HepG2 (cell line): ENCODE data around the gene AHCYL1. TPM values are rescaled to one million over a fixed set of nuclear protein-coding genes. Genes with fewer than 3 reads are reported as not detected.

Source experiments
- SMC3 ChIP-seq: IDR thresholded peaks from 2 replicates; pipeline ENCODE4 v1.6.1; 2011; ENCODE audit warnings: low read length, improper control_type of control experiment
- STAT5B ChIP-seq: sonication (generic); formaldehyde crosslinking; IDR thresholded peaks from 2 replicates; pipeline ENCODE4 v1.4.0; 2020; ENCODE audit warnings: missing genetic modification reagents
- ZNF317 ChIP-seq: sonication (generic); formaldehyde crosslinking; IDR thresholded peaks from 2 replicates; pipeline ENCODE4 v1.5.0; 2020; ENCODE audit warnings: mild to moderate bottlenecking, missing genetic modification reagents
- ZNF747 ChIP-seq: sonication (generic); formaldehyde crosslinking; IDR thresholded peaks from 2 replicates; pipeline ENCODE4 v1.8.1; 2023; ENCODE audit warnings: missing genetic modification reagents, mild to moderate bottlenecking, borderline replicate concordance
- ZSCAN29 ChIP-seq: sonication (generic); formaldehyde crosslinking; conservative IDR thresholded peaks from 2 replicates; pipeline ENCODE4 v1.4.0; 2020; ENCODE audit warnings: mild to moderate bottlenecking, missing genetic modification reagents
- polyA plus RNA-seq, 8 experiments: library from polyadenylated mRNA; depleted of rRNA in 3 of 8; stranded (reverse) in 7 of 8; unstranded in 1 of 8; fragments of >200 nt; fragmentation: Illumina TruSeq in 4 of 8; extraction: Trizol in 4 of 8; gene quantifications; 2 replicates each; pipeline versions ENCODE4 v1.2.1 to v1.2.3, GENCODE V29; 2011 to 2016; ENCODE audit warnings: low read depth in 4 of 8, missing spikeins in 1 of 8, mixed read lengths in 1 of 8; ENCODE audit not compliant: insufficient read depth in 1 of 8
- total RNA-seq, 5 experiments: library from RNA; depleted of rRNA; stranded (reverse); fragments of >200 nt; fragmentation: Illumina TruSeq; extraction: Trizol; gene quantifications; 2 replicates each; pipeline ENCODE4 v1.2.3, GENCODE V29; 2016; ENCODE audit warnings: low read depth in 1 of 5
- TF ChIP-seq, protein P1 (sequence below): sonication (generic); formaldehyde crosslinking; conservative IDR thresholded peaks from 2 replicates; pipeline ENCODE4 v1.4.0; 2020; ENCODE audit warnings: missing genetic modification reagents
- TF ChIP-seq, protein P2 (sequence below): sonication (generic); formaldehyde crosslinking; IDR thresholded peaks from 2 replicates; pipeline ENCODE4 v1.4.0; 2020; ENCODE audit warnings: low read depth, mild to moderate bottlenecking, missing genetic modification reagents
- TF ChIP-seq, protein P3 (sequence below): sonication (generic); formaldehyde crosslinking; conservative IDR thresholded peaks from 2 replicates; pipeline ENCODE4 v1.8.0; 2022; ENCODE audit warnings: low read depth, missing genetic modification reagents
- TF ChIP-seq, protein P4 (sequence below): sonication (generic); formaldehyde crosslinking; IDR thresholded peaks from 2 replicates; pipeline ENCODE4 v1.5.0; 2020; ENCODE audit warnings: mild to moderate bottlenecking, missing genetic modification reagents, borderline replicate concordance
- TF ChIP-seq, protein P5 (sequence below): sonication (generic); formaldehyde crosslinking; IDR thresholded peaks from 2 replicates; pipeline ENCODE4 v1.8.1; 2023; ENCODE audit warnings: mild to moderate bottlenecking, missing genetic modification reagents, borderline replicate concordance
- TF ChIP-seq, protein P6 (sequence below): sonication (generic); formaldehyde crosslinking; conservative IDR thresholded peaks from 2 replicates; pipeline ENCODE4 v1.4.0; 2020; ENCODE audit warnings: mild to moderate bottlenecking, missing genetic modification reagents, moderate library complexity
- TF ChIP-seq, protein P7 (sequence below): sonication (generic); formaldehyde crosslinking; IDR thresholded peaks from 2 replicates; pipeline ENCODE4 v1.4.0; 2020; ENCODE audit warnings: mild to moderate bottlenecking, low read depth, missing genetic modification reagents

AHCYL1 gene
- total and polyA plus RNA-seq, 2 of the 13 experiments (the other 11 are each of a cell fraction or from before 2014, with no cell fraction given): 40.9 to 76.3 TPM

DNA sequence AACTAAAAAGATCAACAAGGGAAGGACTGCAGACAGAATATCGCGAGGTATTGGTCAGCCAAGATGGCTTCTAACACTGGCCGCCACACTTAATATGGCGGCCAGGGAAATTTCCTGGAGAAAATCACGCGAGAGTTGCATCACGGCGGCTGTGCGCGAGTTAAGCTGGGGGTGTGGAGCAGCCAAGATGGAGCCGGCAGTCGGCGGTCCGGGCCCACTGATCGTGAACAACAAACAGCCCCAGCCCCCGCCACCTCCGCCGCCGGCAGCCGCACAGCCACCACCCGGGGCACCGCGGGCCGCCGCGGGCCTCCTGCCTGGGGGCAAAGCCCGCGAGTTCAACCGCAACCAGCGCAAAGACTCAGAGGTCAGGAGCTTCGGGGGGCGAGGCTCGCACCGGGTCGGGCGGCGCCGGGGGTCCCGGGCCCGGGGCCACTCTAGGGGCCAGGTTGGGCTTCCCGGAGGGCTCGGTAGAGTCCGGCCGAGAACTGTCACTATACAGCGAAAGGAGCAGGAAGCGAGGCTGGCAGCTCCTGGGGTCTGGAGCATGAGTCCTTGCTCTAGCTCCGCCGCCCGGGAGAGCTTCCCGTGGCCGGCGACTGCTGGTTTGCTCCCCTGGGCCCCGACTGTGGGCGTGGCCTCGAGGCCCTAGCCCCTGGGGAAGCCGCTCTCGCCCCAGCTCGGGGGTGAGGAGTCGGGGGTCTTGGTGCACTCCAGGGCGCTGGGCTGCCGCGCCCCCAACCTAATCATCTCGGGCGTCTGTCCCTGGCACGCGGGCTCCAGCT, 50.1 kb downstream of the AHCYL1 start, which contains the start of gene STRIP1 (continued):
- TF ChIP-seq, protein P1, sequence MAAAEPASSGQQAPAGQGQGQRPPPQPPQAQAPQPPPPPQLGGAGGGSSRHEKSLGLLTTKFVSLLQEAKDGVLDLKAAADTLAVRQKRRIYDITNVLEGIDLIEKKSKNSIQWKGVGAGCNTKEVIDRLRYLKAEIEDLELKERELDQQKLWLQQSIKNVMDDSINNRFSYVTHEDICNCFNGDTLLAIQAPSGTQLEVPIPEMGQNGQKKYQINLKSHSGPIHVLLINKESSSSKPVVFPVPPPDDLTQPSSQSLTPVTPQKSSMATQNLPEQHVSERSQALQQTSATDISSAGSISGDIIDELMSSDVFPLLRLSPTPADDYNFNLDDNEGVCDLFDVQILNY: peak; percentile 12; the same call in 1 of the 2 replicates
- no peak for TF ChIP-seq ZNF747
- TF ChIP-seq, protein P2, sequence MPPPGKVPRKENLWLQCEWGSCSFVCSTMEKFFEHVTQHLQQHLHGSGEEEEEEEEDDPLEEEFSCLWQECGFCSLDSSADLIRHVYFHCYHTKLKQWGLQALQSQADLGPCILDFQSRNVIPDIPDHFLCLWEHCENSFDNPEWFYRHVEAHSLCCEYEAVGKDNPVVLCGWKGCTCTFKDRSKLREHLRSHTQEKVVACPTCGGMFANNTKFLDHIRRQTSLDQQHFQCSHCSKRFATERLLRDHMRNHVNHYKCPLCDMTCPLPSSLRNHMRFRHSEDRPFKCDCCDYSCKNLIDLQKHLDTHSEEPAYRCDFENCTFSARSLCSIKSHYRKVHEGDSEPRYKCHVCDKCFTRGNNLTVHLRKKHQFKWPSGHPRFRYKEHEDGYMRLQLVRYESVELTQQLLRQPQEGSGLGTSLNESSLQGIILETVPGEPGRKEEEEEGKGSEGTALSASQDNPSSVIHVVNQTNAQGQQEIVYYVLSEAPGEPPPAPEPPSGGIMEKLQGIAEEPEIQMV (CRISPR knock-in tag): no peak
- TF ChIP-seq, protein P3, sequence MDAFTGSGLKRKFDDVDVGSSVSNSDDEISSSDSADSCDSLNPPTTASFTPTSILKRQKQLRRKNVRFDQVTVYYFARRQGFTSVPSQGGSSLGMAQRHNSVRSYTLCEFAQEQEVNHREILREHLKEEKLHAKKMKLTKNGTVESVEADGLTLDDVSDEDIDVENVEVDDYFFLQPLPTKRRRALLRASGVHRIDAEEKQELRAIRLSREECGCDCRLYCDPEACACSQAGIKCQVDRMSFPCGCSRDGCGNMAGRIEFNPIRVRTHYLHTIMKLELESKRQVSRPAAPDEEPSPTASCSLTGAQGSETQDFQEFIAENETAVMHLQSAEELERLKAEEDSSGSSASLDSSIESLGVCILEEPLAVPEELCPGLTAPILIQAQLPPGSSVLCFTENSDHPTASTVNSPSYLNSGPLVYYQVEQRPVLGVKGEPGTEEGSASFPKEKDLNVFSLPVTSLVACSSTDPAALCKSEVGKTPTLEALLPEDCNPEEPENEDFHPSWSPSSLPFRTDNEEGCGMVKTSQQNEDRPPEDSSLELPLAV (CRISPR knock-in tag): no peak
- no peak for TF ChIP-seq ZSCAN29
- TF ChIP-seq, protein P4, sequence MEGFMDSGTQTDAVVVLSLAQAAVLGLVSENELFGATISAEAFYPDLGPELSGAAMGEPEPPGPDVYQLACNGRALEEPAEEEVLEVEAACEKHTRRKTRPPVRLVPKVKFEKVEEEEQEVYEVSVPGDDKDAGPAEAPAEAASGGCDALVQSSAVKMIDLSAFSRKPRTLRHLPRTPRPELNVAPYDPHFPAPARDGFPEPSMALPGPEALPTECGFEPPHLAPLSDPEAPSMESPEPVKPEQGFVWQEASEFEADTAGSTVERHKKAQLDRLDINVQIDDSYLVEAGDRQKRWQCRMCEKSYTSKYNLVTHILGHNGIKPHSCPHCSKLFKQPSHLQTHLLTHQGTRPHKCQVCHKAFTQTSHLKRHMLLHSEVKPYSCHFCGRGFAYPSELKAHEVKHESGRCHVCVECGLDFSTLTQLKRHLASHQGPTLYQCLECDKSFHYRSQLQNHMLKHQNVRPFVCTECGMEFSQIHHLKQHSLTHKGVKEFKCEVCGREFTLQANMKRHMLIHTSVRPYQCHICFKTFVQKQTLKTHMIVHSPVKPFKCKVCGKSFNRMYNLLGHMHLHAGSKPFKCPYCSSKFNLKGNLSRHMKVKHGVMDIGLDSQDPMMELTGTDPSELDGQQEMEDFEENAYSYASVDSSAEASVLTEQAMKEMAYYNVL (CRISPR knock-in tag): no peak; the same call in 1 of the 2 replicates
- TF ChIP-seq ZNF317 (CRISPR knock-in tag): no peak; the same call in 1 of the 2 replicates
- TF ChIP-seq, protein P5, sequence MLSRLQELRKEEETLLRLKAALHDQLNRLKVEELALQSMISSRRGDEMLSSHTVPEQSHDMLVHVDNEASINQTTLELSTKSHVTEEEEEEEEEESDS (CRISPR knock-in tag): no peak
- TF ChIP-seq, protein P6, sequence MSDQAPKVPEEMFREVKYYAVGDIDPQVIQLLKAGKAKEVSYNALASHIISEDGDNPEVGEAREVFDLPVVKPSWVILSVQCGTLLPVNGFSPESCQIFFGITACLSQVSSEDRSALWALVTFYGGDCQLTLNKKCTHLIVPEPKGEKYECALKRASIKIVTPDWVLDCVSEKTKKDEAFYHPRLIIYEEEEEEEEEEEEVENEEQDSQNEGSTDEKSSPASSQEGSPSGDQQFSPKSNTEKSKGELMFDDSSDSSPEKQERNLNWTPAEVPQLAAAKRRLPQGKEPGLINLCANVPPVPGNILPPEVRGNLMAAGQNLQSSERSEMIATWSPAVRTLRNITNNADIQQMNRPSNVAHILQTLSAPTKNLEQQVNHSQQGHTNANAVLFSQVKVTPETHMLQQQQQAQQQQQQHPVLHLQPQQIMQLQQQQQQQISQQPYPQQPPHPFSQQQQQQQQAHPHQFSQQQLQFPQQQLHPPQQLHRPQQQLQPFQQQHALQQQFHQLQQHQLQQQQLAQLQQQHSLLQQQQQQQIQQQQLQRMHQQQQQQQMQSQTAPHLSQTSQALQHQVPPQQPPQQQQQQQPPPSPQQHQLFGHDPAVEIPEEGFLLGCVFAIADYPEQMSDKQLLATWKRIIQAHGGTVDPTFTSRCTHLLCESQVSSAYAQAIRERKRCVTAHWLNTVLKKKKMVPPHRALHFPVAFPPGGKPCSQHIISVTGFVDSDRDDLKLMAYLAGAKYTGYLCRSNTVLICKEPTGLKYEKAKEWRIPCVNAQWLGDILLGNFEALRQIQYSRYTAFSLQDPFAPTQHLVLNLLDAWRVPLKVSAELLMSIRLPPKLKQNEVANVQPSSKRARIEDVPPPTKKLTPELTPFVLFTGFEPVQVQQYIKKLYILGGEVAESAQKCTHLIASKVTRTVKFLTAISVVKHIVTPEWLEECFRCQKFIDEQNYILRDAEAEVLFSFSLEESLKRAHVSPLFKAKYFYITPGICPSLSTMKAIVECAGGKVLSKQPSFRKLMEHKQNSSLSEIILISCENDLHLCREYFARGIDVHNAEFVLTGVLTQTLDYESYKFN (CRISPR knock-in tag): peak; percentile 11; the same call in 1 of the 2 replicates
- TF ChIP-seq SMC3: no peak
- TF ChIP-seq, protein P7, sequence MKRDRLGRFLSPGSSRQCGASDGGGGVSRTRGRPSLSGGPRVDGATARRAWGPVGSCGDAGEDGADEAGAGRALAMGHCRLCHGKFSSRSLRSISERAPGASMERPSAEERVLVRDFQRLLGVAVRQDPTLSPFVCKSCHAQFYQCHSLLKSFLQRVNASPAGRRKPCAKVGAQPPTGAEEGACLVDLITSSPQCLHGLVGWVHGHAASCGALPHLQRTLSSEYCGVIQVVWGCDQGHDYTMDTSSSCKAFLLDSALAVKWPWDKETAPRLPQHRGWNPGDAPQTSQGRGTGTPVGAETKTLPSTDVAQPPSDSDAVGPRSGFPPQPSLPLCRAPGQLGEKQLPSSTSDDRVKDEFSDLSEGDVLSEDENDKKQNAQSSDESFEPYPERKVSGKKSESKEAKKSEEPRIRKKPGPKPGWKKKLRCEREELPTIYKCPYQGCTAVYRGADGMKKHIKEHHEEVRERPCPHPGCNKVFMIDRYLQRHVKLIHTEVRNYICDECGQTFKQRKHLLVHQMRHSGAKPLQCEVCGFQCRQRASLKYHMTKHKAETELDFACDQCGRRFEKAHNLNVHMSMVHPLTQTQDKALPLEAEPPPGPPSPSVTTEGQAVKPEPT (CRISPR knock-in tag): no peak
- no peak for TF ChIP-seq STAT5B (CRISPR knock-in tag)
